SKM-1 (cell line): ENCODE results near the gene TMUB1.

Experiments
- DNase-seq: peaks from one replicate; lab custom pipeline; 2025; ENCODE audit not compliant: unreplicated experiment; lab: John Stamatoyannopoulos, UW

The TMUB1 gene

GRCh38 chr7:151086802-151087244, 3.5 kb upstream of the TMUB1 start:
- DNase-seq: no peak

DNA sequence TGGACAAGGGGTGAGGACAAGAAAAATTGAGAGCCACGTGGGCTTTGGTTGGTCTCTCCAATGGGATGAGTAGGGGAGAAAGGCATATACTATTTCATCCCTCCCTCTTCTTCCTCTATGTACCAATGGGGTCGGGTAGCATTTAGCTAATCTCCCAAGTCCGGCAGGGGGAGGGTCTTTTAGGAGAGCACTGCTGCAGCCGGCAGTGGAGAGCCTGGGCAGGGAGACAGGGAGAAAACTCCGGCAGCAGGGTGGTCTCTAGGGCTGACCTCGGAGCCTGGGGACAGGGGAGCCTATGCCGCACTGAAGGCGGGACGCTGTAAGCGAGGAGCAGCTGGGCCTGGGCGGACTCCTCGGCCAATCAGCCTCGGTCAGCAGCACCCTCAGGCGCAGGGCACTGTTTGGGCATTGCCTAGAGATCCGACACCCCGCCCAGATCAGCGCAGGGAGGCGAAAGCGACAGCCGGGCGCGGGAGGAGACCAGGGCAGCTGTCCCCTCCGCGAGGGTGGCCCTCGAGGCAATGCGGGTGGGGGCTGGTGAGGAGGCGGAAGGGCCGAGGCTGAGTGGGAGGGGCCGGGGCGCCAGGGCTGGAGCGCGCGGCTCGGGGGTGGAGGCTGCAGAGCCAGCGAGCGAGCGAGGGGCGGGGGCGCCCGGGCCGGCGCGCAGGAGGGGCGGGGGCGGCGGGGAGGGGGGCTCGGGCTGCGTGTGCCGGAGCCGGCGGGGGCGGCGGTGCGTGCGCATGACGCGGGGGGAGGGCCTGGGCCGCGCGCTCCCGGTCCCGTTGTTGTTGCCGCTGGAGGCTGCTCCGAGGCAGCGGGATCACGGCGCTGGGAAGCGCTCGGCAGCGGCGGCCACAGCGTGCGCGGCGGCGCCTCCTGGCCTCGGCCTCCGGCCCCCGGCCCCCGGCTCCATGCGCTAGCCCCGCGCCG, 2.7 kb upstream of the TMUB1 start, which contains the start of gene AGAP3:
AGAP3 (plus strand) TSS at position 785 of the 930 bp plus-strand sequence. CDS start 267 bp downstream, outside the sequence.
- DNase-seq: no peak

DNA sequence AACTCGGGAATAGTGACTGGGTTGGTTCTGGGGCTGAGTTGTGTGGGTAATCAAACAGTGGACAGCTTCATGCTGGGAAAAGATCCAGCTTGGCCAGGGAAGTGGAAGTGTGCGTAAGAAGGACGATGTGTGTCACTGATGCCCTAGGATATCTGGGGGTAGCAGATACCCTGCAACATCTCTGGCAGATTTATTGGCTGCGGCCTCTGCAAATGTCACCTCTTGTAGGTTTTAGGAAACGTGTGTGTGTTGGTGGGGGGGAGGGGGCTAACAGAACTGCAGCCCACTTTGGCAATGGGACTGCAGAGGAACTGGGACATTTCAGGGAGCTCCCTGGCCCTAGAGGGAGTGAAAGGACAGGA, 2.0 kb upstream of the TMUB1 start:
- no peak for DNase-seq

DNA sequence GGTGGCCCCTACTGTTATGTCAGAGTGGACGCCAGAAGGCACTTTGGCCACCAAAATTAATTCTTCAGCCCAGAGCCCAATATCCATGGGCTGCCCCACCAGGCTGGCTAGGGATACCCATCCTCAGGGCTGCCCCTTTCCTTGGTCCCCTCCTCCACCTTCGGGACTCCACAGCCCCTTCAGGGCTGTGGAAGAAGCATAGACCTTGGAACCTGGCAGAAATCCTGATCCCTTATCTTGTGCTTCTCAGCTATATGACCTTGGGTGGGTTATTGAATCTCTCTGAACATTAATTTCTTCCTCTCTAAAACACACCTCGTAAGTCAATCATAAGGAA, 499 bp upstream of the TMUB1 start:
- no peak for DNase-seq

GRCh38 chr7:151082141-151083070, 887 bp downstream of the TMUB1 start:
- DNase-seq: no peak

DNA sequence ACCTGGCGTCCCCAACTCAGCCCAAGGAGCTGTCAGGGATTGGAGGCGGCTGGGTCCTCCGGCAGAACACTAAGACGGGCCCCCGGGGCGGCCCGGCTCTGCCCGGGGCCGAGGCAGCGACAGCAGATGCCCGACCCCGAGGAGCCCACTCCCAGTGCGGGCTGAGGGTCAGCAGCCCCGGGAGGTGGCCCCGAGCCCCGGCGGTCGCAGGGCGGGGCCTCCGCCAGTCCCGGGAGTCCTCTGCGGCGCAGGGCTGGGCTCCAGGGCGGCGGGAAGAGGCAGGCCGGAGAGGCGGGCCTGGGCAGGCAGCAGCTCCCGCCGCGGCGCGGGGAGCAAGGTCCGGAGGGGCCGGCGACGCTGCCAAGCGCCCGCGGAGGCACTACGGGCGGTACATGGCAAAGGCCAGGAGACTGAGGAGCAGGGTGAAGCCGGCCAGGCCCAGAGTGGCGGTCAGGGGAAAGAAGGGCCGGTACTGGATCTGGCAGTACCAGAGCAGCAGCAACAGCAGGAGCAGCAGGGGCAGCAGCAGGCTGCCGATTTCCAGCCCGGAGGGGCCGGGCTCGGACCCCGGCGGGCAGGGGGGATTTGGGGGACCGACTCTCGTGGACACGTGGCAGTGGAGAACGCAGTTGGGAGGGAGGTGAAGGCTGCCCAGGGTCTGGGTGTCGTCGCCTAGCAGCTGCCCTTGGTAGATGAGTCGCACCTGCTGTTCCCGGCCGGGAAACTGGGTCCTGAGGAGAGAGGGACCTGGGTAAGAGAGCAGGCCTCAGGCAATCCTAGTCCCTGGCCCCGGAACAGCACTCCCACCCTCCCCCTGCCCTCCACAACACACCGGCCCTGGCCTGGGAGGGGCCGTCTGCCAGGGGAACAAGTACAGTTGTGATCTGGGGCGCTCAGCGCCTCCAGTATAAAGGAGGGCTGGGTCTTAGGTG, 1.9 kb downstream of the TMUB1 start:
- DNase-seq: no peak

DNA sequence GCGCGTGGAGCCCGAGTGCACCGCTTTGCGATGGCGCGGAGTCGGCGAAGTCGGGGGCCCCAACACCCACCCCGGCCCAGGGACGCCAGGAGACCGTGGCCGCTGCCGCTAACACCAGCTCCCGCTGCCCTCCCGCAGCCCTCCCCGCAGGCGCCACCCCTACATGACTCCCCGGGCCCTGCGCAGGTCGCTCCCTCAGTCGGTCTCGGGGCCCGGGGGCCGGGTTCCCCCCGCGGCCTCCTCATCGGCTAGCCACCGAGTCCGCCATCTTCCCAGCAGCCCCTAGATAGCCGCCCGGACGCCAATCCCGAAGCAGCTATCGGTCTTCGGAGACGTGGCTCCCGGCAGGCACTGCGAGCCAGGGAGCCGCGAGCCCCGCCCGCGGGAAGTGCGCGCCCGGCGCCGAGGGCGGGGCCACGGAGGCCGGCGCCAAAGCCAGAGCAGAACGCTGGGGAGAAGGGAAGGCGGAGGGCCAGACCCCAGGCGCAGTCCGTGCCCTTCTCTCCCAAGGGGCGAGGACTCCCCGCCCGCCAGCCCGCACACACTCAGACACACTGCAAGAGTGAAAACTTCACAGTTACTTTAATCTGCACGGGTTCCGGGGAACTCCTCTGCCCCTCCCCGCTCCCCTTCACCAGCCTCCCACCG, 2.6 kb downstream of the TMUB1 start, which contains the start of gene FASTK:
FASTK (minus strand) TSS at position 288 of the 648 bp plus-strand sequence; CDS start at position 245, 43 bp downstream.
- peak; percentile 35 for DNase-seq

DNA sequence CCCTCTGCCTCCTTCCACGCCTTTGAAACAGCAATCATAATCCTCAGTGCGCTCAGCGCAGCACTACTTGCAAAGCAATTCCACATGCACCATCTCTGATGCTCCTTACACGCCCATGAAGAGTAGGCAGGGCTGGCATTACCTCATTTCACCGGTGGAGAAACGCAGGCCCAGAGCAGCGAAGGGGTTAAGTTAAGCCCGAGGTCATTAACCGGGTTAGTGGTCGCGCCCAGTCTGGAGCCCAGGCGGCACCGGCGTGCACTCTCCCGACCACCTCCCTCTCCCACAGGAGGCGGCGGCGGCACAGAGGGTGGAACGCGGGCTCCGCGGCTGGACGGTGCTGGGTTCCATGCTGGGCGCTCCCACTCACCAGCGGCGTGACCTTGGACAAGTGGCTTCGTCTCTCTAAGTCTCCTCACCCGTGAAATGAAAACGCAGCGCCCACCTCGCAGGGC, 3.2 kb downstream of the TMUB1 start:
- no peak for DNase-seq

DNA sequence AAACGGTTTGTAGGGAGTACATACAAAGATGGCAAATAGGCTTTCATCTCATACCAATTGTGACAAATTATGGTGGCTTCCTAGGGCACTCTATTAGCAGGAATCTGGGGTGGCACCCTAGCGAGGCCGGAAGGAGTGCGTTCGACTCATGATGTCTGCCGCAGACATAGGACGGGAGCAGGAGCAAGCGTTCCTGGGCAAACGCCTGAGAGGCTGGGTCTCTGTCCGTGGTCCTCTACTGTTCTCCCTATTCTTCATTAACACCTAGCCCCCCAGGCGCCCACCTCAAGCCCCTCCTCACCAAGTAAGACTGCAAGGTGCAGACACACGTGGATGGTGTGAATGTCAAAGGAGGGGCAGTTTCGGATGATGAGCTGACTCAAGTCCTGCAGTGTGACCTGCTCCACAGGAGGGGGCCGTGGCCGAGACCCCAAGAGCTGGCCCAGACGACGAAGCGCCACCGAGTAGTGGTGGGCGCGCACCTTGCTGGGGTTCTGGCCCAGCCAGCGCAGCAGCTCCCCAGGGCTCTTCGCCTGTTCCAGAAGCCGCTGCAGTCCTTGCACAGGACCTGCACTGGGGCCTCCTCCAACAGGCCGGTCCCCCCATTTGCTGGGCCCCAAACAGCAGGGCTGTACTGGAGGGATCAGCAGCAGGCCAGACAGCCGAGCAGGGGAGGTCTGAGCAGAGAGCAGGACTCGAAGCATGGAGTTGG, 3.9 kb downstream of the TMUB1 start:
- DNase-seq: no peak

DNA sequence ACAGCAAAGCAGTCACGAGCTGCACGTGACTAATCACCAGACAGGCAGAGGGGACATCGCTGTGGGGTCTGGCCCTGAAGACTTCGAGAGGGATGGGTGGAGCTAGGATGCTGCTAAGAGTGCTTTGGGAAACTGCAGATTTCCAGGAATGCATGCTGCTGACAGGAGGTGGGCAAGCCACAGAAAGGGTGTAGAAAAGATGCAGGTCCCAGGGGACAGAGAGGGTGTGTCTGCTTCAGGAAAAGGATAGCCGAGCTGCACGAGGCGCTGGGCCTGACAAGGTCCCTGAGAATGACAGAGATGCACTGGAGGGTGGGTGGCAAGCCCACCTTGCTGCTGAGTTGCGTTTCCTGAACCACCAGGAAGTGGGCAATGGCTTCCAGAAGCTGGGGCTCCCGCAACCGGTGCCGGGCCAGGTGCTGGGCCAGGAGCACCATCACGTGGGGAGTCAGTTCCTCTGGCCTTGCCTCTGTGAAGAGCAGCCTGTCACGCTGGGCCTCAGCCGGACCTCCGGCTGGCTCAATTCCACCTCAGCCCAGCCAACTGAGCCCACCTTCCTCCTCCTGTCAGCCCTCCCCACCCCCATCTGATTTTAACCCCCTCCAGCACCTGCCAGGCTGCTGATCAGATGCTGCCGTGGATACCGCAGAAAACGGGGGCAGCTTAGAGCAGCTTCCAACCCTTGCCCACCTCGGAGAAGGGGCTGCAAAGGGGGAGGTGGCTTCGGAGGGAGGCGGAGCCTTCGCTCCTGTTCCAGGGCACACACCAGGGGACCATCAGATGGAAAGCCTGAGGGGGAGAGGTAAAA, 4.9 kb downstream of the TMUB1 start:
- no peak for DNase-seq

DNA sequence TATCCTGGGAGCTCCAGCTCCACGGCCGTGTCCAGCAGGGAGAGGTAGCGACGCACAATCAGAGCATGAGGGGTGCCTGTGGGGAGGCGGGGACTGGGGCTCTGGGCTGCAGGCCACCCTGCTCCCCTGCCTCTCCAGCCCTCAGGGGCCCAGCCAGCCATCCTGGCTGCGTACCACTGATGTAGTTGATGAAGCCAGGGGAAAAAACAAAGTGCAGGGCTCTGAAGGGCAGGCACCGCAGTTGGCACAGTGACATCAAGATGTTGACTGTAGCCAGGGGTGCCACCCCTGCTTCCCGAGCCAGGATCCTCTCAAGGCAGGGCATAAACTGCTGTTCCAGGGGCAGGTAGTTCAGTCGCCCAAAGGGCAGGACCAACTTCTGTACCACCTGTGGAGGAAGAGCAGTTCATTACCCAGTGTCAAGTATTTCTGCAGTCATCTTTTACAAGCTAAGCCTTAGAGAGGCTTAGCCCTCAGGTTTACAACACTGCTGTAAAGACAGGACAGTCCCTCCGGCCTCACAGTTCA, 5.5 kb downstream of the TMUB1 start:
- no peak for DNase-seq

DNA sequence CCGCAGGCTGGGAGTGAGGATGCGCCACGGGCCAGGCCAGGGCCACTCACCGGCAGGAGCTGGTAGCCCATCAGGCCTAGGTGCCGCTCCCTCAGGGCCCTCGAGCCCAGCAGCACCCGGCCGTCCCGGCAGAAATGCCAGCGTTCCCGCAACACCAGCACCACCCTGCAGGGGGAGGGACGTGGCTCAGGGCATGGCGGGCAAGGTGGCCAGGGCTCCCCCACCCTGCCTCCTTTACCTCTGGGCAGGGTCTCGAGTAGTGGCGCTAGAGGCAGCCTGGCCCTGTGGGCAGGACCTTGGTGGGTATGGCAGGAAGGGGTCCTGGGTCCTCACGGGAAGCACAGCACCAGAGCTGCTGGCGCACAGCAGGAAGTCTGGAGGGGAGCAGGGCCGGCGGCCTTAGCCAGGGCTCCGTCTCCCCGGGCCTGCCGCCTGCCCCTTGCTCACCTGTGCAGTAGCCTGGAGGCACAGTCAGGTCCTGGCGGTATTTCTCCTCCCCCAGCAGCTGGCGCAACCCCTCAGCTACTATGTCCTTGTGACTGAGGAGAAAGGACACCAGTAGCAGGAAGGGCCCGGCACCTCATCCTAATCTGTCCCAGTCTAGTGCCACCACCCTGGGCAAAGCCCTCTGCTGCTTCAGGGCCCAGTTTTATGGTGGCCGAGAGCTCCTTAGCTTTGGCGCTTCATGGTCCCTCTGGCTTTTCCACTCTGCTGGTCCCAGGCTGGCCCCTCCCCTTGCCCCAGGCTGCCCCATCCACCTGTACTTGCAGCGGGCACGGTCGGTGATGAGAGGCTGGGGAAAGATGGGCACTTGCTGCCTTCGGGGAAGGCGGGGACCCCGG, 6.2 kb downstream of the TMUB1 start:
- no peak for DNase-seq

GRCh38 chr7:151075978-151076426, 7.3 kb downstream of the TMUB1 start:
- no peak for DNase-seq

- DNase-seq: no peak
These were observed 7.7 kb downstream of the TMUB1 start for GRCh38 chr7:151075662-151075971.

DNA sequence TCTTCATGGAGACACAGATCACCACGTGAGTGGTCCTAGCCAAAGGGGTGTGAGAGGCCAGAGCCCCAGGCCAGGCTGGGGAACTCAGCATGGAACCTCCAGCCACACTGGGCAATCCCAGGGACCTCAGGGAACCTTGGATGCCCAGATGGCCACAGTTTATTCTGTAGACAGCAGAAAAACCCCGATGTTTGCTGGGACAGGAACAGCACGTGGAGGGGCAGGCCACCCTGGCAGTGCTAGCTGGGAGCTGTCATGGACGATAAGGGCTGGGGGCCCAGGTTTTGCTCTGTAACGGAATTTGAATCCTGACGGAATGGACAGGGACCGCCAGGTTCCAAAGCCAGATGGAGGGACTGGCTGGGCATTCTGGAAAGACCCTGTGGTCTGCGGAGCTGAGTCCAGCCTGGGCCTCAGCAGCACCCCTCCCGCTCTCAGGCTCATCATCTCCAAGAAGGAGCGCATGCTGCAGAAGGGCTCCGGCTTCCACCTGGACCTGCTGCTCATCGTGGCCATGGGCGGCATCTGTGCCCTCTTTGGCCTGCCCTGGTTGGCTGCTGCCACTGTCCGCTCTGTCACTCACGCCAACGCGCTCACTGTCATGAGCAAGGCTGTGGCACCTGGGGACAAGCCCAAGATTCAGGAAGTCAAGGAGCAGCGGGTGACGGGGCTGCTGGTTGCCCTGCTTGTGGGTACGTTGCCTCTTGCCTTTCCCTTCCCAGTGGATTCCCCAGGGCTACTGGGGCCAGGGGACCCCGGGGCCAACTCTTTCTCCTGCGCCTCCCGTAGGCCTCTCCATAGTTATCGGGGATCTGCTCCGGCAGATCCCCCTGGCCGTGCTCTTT, 8.3 kb downstream of the TMUB1 start:
- no peak for DNase-seq

DNA sequence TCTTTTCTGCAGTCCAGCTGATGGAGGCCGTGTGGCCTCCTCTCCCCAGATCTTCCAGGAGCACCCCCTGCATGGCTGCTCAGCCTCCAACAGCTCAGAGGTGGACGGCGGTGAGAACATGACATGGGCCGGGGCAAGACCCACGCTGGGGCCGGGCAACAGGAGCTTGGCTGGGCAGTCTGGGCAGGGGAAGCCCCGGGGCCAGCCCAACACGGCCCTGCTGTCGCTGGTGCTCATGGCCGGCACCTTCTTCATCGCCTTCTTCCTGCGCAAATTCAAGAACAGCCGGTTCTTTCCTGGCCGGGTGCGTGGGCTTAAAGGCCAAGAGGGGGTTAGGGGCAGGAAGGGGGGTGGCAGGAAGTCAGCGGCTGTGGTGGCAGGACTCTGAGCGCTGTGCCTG, 9.3 kb downstream of the TMUB1 start:
- no peak for DNase-seq
